ENCODE data around the gene MYG1. TPM values are rescaled to one million over a fixed set of nuclear protein-coding genes. Genes with fewer than 3 reads are reported as not detected.

MYG1 gene
- total and polyA plus RNA-seq, 2 of the 13 experiments (the other 11 are each of a cell fraction or from before 2014, with no cell fraction given): 38.6 to 58.0 TPM

GRCh38 chr12:53252349-53252916 lies 47.1 kb upstream of the MYG1 start (continued):
- TF ChIP-seq UBTF (CRISPR knock-in tag; IDR thresholded peaks at IDR 0.05) (no peak), ZNF383 (CRISPR knock-in tag; IDR thresholded peaks at IDR 0.05; ENCODE audit: borderline replicate concordance) (no peak), JDP2 (CRISPR knock-in tag; IDR thresholded peaks at IDR 0.05; ENCODE audit: borderline replicate concordance) (no peak), ZNF691 (CRISPR knock-in tag; IDR thresholded peaks at IDR 0.05; ENCODE audit: borderline replicate concordance, low read depth) (no peak), KLF15 (CRISPR knock-in tag; IDR thresholded peaks at IDR 0.05; ENCODE audit: borderline replicate concordance) (no peak), THAP8 (CRISPR knock-in tag; IDR thresholded peaks at IDR 0.05; ENCODE audit: borderline replicate concordance) (no peak), FUBP1 (CRISPR knock-in tag; IDR thresholded peaks at IDR 0.05; ENCODE audit: borderline replicate concordance) (no peak), ZBTB21 (CRISPR knock-in tag; IDR thresholded peaks at IDR 0.05) (no peak), BRF2 (CRISPR knock-in tag; IDR thresholded peaks at IDR 0.05) (no peak), ZNF619 (CRISPR knock-in tag; IDR thresholded peaks at IDR 0.05) (no peak), ZSCAN5A (CRISPR knock-in tag; IDR thresholded peaks at IDR 0.05; ENCODE audit: borderline replicate concordance) (no peak), SRSF4 (IDR thresholded peaks at IDR 0.05; ENCODE audit: low read depth, low read length, poor library complexity, severe bottlenecking) (no peak), POGZ (CRISPR knock-in tag; IDR thresholded peaks at IDR 0.05) (no peak), ZNF512B (CRISPR knock-in tag; IDR thresholded peaks at IDR 0.05; ENCODE audit: borderline replicate concordance) (no peak), ZNF232 (CRISPR knock-in tag; IDR thresholded peaks at IDR 0.05; ENCODE audit: borderline replicate concordance) (no peak)

All from HepG2 (cell line).